Body of pancreas (tissue), 4 donors: ENCODE results near the gene AKT3. TPM values are rescaled to one million over a fixed set of nuclear protein-coding genes. Genes with fewer than 3 reads are reported as not detected.

Experiments
- ATAC-seq: fragments of 150-250 bp; one replicate; pipeline ENCODE4 v1.9.1; 2016
- DNase-seq, 4 donors: peaks; one replicate each; pipeline ENCODE4 v3.0.0-alpha.2; 2019
- H3K27ac ChIP-seq, 4 donors: fragments of 200-600 bp; sonication (generic); 1 replicate in 3 of 4; 2 replicates in 1 of 4; pipeline versions ENCODE4 v1.5.1 to v1.6.1; 2016 to 2019; ENCODE audit warnings: mild to moderate bottlenecking in 1 of 4, mixed read lengths in 1 of 4, moderate library complexity in 1 of 4
- H3K27me3 ChIP-seq, 2 donors: fragments of 200-600 bp; sonication (generic); one replicate each; pipeline ENCODE4 v1.6.0; 2016; ENCODE audit warnings: mild to moderate bottlenecking in 1 of 2
- H3K36me3 ChIP-seq, 2 donors: fragments of 200-600 bp; sonication (generic); replicated peaks in 1 of 2; 2 replicates each; pipeline ENCODE4 v1.5.1; 2016; ENCODE audit warnings: low read depth in 2 of 2; ENCODE audit not compliant: insufficient read depth in 1 of 2
- H3K4me1 ChIP-seq: fragments of 200-600 bp; sonication (generic); one replicate; pipeline ENCODE4 v1.6.0; 2016
- H3K4me3 ChIP-seq, 2 donors: fragments of 200-600 bp; sonication (generic); 1 replicate in 1 of 2; 2 replicates in 1 of 2; pipeline ENCODE4 v1.5.1; 2016 to 2019
- H3K9me3 ChIP-seq, 3 donors: fragments of 200-600 bp; sonication (generic); 1 replicate in 2 of 3; 2 replicates in 1 of 3; pipeline ENCODE4 v1.5.1; 2016
- POLR2A ChIP-seq, 3 donors: fragments of 450-650 bp; IDR thresholded peaks; one replicate each; pipeline ENCODE4 v1.6.1; 2016; ENCODE audit warnings: antibody characterized with exemption in 3 of 3, mild to moderate bottlenecking in 2 of 3
- WGBS, 2 donors: methylation state at CpG; one replicate each; pipeline ENCODE4 v1.1.5; 2017; 5-methylcytosine and 5-hydroxymethylcytosine counted together
- intact Hi-C: fragments of 100-400 bp; cut with DNase I; formaldehyde crosslinking; loops from one replicate; pipeline ENCODE4 v1.15.1; 2023
- total RNA-seq, 2 donors: library from RNA; depleted of rRNA; stranded (reverse); fragments of >200 nt; gene quantifications; one replicate each; pipeline ENCODE4 v1.1.0, GENCODE V29; 2016
- TF ChIP-seq, protein P1 (sequence below), 7 experiments: fragments of 450-650 bp in 4 of 7; fragments of 200-600 bp in 3 of 7; sonication (generic) in 3 of 7; IDR thresholded peaks; one replicate each; pipeline ENCODE4 v1.5.1; 2016 to 2019; ENCODE audit warnings: antibody characterized with exemption in 7 of 7

AKT3 gene
- total RNA-seq, 2 donors from 2014 or later = 14.0 to 24.7 TPM

DNA sequence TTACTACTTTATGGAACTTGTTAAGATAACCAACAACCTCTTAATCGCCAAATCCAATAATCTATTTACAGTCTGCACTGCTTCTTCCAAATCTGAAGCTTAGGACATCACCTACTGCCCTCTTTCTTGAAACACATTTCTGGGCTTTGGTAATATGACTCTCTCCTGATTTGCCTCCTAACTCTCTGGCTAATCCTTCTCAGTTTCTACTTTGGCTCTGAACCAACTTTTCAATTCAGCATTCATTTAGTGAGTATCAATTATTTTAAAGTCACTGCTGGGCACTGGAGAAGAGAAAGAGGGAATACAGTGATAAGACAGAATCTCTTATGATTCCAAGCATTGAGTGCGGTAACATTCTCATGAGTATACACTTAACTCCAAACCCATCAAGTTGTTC, 275.0 kb downstream of the AKT3 start:
- intact Hi-C loops = no loop called here
- Histone ChIP-seq H3K4me1 (no peaks in the 10 kb centered on the region), H3K36me3 (no peaks in the 10 kb centered on the region), H3K27ac (no peak overlapping the region), H3K27me3 (no peaks in the 10 kb centered on the region), H3K4me3 (no peak overlapping the region), H3K9me3 (no peaks in the 10 kb centered on the region)
- no peak for ATAC-seq
- DNase-seq = no peak
- TF ChIP-seq, protein P1, sequence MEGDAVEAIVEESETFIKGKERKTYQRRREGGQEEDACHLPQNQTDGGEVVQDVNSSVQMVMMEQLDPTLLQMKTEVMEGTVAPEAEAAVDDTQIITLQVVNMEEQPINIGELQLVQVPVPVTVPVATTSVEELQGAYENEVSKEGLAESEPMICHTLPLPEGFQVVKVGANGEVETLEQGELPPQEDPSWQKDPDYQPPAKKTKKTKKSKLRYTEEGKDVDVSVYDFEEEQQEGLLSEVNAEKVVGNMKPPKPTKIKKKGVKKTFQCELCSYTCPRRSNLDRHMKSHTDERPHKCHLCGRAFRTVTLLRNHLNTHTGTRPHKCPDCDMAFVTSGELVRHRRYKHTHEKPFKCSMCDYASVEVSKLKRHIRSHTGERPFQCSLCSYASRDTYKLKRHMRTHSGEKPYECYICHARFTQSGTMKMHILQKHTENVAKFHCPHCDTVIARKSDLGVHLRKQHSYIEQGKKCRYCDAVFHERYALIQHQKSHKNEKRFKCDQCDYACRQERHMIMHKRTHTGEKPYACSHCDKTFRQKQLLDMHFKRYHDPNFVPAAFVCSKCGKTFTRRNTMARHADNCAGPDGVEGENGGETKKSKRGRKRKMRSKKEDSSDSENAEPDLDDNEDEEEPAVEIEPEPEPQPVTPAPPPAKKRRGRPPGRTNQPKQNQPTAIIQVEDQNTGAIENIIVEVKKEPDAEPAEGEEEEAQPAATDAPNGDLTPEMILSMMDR (IDR thresholded peaks at IDR 0.05) = no peak
- no peak for TF ChIP-seq POLR2A (IDR thresholded peaks at IDR 0.05)
- WGBS, 2 donors = 91 to 94% methylated on average over 2 of the region's 2 CpGs

DNA sequence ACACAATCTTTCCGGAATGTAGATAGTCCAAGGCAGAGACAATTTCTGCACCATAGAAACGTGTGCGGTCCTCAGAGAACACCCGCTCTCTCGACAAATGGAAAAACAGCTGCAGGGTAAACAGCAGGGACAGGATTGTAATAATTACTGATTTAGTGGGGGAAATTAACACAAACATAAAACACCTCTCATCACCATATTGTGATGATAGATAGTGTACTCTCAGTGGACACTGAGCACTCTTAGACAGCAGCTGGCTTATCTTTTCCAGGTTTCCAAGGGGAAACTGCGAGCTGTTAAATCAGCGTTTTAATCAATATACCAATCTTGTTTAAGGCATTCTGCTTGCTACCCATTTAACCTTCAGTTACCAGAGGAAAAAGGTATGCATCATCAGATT, 277.1 kb downstream of the AKT3 start:
- no peak for ATAC-seq
- 74 to 76% methylated on average over 7 of the region's 7 CpGs for WGBS, 2 donors
- no peaks in the 10 kb centered on the region for H3K9me3 ChIP-seq
- TF ChIP-seq POLR2A (IDR thresholded peaks at IDR 0.05) = no peak
- TF ChIP-seq, protein P1 (IDR thresholded peaks at IDR 0.05) = no peak
- H3K27ac ChIP-seq = no peak overlapping the region
- H3K27me3 ChIP-seq = no peaks in the 10 kb centered on the region
- intact Hi-C loops = no loop called here
- no peaks in the 10 kb centered on the region for H3K36me3 ChIP-seq
- DNase-seq = no peak
- no peak overlapping the region for H3K4me3 ChIP-seq
- H3K4me1 ChIP-seq = no peaks in the 10 kb centered on the region

DNA sequence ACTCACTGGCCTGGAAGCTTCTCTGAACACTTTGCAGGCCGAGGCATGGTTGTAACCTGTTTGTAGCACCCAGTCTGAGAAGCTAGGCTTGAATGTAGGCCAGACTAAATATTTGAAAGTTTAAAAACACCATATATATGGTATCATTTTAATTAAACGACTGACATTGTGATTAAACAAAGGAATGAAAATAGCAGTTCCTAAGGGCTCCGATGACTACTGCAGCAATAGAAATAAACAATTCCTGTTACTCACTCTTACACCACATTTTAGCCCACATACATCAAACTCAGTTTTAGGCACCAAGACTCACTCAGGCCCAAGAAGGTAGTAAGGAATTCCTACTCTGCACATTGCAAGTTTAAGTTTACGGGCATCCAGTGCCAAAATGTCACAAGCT, 281.2 kb downstream of the AKT3 start:
- DNase-seq (no peak), ATAC-seq (no peak)
- no peak overlapping the region for H3K4me3 ChIP-seq
- H3K36me3 ChIP-seq = no peaks in the 10 kb centered on the region
- no peak overlapping the region for H3K27ac ChIP-seq
- intact Hi-C loops = no loop called here
- H3K4me1 ChIP-seq = no peaks in the 10 kb centered on the region
- WGBS, 2 donors = 69 to 76% methylated on average over 4 of the region's 4 CpGs
- no peak for TF ChIP-seq POLR2A (IDR thresholded peaks at IDR 0.05)
- TF ChIP-seq, protein P1 (IDR thresholded peaks at IDR 0.05) = no peak
- no peaks in the 10 kb centered on the region for H3K27me3 ChIP-seq
- H3K9me3 ChIP-seq = no peaks in the 10 kb centered on the region

DNA sequence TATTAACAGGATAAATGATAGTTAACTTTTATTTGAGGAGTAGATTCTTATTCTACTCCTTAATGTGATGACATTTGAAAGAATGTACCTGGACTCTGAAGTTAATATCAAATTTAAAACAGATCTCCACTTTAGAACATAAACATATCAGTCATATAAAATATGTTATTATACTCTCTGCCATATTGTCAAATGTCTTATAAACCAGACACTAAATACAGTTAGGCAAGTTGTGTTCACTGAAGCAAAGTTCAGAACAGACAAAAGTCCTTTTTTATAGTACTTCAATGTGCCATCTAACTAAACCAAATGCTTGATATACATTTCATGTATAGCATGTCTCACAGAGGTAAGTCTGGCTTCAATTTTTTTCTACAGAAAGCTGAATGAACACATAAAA, 285.2 kb downstream of the AKT3 start:
- H3K27ac ChIP-seq = no peak overlapping the region
- intact Hi-C loops = no loop called here
- TF ChIP-seq, protein P1 (IDR thresholded peaks at IDR 0.05) = no peak
- TF ChIP-seq POLR2A (IDR thresholded peaks at IDR 0.05) = no peak

DNA sequence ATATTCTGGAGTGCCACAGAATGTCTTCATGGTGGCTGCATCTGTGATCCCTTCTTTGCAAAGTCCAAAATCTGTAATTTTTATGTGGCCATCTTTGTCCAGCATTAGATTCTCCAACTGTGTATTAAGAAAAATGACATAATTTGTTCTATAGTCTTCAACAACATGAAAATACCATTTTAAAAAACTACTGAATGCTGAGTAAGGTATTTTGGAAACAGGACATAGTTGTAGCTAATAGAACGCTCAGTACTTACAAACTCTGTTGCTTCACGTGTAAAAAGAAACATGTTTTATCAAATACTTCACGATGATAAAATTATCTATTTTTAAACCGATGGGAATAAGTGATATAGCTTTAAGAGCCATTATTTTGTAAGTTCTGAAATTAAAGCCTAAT, 286.3 kb downstream of the AKT3 start:
- DNase-seq (no peak), ATAC-seq (no peak)
- Histone ChIP-seq H3K4me1 (no peaks in the 10 kb centered on the region), H3K27ac (no peak overlapping the region), H3K36me3 (no peaks in the 10 kb centered on the region), H3K9me3 (no peaks in the 10 kb centered on the region), H3K4me3 (no peak overlapping the region), H3K27me3 (no peaks in the 10 kb centered on the region)
- intact Hi-C loops = no loop called here
- 74 to 78% methylated on average over 4 of the region's 4 CpGs for WGBS, 2 donors
- TF ChIP-seq, protein P1 (IDR thresholded peaks at IDR 0.05) = no peak
- TF ChIP-seq POLR2A (IDR thresholded peaks at IDR 0.05) = no peak

More for the DNA sequence above, 285.2 kb downstream of the AKT3 start:
- DNase-seq (no peak), ATAC-seq (no peak)
- Histone ChIP-seq H3K4me1 (no peaks in the 10 kb centered on the region), H3K9me3 (no peaks in the 10 kb centered on the region), H3K4me3 (no peak overlapping the region), H3K36me3 (no peaks in the 10 kb centered on the region), H3K27me3 (no peaks in the 10 kb centered on the region)
